ENCODE measurements around the gene GHITM.
"Not testable (repeated sequence)": the region's sequence is repeated elsewhere in the genome, so short reads cannot be mapped to it uniquely, and the experiment has no call there.

The GHITM gene

GRCh38 chr10:84148006-84148597 lies 8.8 kb downstream of the GHITM start:
- not testable (repeated sequence) for DNase-seq

- no peak for DNase-seq
Observed at GRCh38 chr10:84149854-84150253, 10.5 kb downstream of the GHITM start.

DNA sequence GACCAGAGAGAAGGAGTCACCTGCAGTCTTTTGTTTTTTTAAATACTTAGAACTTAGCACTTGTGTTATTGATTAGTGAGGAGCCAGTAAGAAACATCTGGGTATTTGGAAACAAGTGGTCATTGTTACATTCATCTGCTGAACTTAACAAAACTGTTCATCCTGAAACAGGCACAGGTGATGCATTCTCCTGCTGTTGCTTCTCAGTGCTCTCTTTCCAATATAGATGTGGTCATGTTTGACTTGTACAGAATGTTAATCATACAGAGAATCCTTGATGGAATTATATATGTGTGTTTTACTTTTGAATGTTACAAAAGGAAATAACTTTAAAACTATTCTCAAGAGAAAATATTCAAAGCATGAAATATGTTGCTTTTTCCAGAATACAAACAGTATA lies 13.5 kb downstream of the GHITM start:
- DNase-seq: no peak

DNA sequence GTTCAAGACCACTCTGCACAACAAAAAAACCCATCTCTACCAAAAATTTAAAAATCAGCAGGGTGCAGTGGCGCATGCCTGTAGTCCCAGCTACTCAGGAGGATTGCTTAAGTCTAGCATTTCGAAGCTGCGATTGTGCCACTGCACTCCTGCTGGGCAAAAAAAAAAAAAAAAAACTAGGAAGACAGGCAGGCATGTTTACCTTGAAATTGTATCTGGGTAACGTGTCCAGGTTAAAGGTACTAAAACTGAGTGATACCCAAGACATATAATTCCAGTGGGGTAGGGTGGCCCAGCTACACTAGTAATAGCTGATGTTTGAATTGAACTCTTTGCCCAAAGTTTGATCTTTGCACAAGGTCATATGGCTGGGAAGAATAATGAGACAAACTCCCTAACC lies 16.2 kb downstream of the GHITM start:
- DNase-seq: no peak

DNA sequence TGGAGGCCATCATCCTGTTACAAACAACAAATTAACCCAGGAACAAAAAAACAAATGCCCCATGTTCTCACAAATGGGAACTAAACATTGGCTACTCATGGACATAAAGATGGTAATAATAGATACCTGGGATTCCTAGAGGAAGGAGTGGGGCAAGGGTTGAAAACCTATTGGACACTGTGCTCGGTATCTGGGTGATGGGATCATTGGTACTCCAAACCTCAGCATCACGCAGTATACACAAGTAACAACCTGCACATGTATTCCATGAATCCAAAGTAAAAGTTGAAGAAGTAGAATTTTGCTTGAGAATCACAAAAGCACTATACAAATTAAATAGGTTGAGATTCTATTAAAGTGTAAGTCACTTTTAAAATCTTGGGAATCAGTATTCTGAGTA lies 16.7 kb downstream of the GHITM start:
- DNase-seq: no peak

DNA sequence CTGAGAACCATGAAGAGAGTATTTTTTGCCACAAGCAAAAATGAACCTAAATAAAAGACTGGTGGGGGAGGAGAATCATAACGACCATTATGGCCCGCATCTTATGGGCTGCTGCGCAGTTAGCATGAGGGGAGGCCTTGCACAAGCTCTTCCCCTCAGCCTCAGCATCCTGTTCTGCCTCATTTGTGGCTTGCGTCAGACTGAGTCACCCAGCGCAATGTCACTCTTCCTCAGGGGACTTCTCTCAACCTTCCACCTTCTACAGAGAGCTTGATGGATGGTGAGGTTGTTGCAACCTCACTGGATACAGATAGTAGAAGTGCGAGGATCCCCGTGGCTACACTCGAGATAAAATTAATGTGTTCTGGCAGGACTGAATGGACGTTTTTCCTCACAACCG lies 17.5 kb downstream of the GHITM start:
- DNase-seq: peak; percentile 71

- DNase-seq: no peak
Observed at GRCh38 chr10:84158061-84158460, 18.8 kb downstream of the GHITM start.

GRCh38 chr10:84158550-84158949 lies 19.2 kb downstream of the GHITM start:
- DNase-seq: no peak

DNA sequence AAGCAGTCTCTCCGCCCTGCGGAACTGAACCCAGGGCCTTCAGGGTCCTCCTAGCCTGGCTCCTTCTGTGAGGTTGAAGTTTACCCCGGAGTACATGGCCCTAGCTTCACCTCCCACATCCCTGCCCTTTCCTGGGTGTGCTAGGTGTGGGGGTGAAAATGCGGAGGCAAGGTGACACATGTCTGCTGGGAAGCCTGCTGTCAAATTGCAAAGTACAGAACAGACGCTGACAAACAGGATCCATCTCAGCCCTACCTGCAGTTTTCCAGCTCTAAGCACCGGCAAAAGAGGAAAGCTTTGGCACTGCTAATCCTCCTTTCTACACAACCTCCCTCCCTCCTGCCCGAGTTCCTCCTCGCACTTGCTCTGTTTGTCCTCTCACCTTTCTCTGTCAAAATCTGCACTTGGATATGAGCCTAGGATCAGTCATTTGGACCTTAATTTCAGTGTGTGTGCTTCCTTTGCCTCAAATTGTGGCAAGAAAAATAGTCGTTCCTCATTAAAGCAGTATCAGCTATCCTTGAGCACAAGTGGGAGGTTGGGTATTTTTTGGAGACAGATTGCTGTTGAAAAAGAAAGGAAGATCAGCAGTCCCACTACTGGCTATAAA lies 19.9 kb downstream of the GHITM start:
- no peak for DNase-seq

GRCh38 chr10:84160663-84161362 lies 21.5 kb downstream of the GHITM start:
- DNase-seq: no peak

DNA sequence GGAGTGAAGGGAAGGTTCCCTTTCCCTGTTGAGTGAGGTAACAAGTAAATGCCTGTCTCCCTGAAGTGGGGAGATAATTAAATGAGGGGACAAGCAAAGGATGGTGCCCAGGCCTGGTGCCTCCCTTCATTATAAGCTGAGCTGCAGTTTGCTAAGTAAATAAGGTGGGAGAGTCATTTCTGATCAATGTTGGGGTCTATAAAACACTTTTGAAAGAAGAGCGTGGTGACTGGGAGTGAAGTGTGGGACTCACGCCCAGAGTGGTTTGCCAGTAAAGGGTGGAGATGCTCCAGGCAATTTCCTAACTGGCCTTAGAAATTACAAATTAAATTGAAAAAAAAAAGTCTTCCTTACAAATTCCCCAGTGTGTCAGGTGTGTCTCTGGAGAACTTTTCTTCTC lies 24.7 kb downstream of the GHITM start:
- DNase-seq: no peak

GRCh38 chr10:84164442-84164841 lies 25.1 kb downstream of the GHITM start:
- DNase-seq: no peak

DNA sequence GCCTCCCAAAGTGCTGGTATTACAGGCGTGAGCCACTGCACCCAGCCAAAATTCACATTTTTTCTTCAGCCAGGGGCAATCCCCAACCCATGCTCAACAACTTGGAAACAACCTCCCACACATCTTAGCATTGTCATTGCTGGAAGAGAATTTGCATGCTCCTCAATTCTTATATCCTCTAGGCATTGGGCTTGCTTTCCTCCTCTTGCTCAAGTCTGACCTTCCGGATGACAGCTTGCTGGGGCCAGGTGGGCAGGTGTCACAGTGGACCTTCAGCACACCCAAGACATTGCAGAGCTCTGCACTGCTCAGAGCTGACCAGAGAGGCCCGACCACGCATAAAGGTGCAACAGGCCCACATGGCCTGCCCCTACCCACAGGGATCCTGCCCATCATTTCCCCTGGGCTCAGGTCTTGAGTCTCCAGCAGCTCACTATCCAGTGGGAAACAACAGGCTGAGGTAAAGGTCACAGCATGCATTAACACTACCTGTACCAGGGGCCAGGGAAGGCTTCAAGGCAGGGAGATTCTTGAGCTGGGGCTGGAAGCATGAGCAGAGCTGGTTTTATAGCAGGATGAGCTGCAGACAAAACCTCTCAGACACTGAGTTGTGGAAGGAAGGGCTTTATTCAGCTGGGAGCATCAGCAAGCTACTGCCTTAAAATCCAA lies 27.4 kb downstream of the GHITM start:
- DNase-seq: no peak

DNA sequence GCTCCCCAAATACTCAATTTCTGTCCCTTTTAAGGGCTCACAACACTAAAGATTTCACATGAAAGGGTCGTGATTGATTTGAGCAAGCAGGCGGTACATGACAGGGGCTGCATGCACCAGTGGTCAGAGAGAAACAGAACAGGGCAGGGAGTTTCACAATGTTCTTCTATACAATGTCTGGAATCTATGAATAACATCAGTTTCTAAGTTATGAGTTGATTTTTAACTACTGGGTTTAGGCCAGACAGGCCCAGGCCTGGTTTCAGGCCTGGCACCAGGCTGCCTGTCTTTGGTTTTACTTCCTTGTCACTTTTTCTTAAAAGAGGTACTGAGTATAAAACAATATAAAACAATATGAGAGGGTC lies 28.0 kb downstream of the GHITM start:
- DNase-seq: not testable (repeated sequence)

DNA sequence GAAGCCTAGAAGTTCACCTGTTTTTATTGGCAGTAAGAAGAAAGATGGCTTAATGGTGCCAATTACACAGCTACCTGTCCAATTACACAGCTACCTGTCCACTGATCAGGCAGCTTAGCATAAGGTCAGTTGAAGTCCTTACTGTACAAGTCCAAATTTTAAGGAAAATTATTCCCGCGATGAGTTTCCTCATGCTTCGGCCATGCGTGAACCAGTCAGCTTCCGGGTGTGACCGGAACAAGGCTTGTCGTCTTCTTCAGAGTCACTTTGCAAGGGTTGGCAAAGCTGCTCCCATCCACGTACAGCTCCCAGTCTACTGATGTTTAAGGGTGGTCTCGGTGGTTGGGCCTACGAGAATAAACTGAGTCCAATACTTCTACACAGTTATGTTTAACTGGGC lies 29.1 kb downstream of the GHITM start:
- DNase-seq: not testable (repeated sequence)

DNA sequence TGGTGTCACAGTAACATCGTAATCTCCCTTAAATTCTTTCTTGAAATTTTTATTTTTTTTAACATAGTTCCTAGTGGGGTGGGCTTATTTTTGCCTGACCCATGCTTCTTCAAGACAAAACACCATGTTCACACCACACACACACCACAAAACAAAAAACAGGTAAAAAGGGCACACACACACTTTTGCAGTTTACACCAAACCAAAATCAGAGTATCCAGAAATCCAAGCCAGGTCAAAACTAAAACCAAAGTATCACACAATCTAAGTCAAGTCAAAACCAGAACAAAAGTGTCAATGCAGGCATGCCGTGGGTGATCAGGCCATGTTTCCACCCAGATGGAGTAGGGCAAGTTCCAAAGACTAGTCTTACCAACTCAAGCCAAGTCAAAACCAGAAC lies 31.9 kb downstream of the GHITM start:
- not testable (repeated sequence) for DNase-seq

DNA sequence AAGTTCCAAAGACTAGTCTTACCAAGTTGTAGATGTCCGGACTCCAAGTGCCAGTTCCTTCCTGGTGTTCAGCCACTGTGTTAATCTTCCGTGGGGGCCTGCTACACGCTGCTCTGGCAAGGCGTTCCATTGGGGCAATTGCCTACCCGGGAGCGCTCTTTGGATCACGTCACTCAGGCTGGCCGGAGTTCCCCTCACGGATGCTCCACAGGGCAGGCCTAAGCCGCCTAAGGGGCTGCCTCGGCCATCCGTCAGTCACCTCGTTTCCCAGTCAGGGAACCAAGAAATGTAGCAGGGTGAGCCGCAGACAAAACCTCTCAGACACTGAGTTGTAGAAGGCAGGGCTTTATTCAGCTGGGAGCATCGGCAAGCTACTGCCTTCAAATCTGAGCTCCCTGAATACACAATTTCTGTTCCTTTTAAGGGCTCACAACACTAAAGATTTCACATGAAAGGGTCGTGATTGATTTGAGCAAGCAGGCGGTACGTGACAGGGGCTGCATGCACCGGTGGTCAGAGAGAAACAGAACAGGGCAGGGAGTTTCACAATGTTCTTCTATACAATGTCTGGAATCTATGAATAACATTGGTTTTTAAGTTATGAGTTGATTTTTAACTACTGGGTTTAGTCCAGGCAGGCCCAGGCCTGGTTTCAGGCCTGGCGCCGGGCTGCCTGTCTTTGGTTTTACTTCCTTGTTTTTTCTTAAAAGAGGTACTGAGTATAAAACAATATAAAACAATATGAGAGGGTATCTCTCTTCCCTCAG lies 32.6 kb downstream of the GHITM start:
- DNase-seq: not testable (repeated sequence)

DNA sequence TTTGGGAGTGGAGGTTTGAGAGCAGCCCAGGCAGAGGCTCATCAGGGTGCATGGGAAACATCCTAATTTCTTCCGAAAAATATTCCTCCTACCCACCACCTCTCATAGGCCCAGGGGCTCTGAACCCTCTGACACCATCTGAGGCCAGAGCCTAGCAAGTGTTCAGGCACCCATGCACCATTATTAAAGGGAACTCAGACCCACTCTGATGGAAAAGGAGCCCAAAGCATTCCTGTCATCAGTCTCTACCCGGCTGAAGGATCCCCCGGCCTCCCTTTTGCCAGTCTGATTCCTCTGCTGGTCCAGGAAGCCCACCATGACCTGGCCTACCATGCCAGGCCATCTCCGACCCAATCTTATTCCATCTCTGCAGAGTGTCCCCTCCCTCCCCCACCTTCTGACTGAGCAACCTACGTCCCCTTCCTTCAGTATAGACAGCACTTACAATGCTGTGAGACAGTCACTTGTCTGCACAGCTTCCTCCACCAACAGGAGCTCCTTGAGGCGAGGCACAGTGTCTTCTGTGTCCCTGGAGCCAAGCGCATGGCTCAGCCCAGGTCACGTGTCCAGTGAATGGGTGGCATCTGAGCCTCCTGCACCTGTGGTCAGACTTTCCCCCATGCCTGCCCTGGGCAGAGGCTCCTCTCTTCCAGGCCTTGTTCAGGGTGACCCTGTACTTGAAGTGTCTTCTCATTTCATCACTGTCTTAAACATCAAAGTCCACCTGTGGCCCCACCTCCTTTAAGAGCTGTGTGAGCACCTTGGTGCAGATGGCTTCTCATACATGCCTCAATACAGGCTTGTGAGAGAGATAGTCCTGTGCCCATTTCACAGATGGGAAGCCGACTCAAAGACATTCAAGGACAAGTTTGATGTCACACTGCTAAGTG lies 33.4 kb downstream of the GHITM start:
- DNase-seq: no peak

DNA sequence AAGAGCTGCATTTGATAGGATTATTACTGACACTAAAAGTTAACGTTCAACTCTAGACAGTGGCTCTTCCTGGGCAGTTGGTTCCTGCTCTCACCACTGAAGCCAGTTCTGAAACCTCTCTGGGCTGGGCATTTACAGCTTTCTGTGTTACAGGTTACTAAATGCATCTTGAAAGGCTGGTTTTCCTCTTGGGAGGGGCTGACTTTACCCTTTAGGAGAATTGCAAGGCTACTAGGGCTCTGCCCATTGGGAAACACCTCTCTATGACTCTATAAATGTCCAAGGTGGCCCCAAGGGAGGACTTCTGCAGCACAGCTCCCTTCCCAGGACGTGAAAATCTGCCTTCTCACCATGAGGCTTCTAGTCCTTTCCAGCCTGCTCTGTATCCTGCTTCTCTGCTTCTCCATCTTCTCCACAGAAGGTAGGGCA lies 34.2 kb downstream of the GHITM start, which contains the start of gene GPR15LG:
Gene GPR15LG, plus strand, starts transcription at position 301 of the 429 bp plus-strand sequence. Its CDS starts 51 bp downstream, at position 352.
- DNase-seq: no peak

GRCh38 chr10:84175436-84175835 lies 36.1 kb downstream of the GHITM start:
- no peak for DNase-seq

DNA sequence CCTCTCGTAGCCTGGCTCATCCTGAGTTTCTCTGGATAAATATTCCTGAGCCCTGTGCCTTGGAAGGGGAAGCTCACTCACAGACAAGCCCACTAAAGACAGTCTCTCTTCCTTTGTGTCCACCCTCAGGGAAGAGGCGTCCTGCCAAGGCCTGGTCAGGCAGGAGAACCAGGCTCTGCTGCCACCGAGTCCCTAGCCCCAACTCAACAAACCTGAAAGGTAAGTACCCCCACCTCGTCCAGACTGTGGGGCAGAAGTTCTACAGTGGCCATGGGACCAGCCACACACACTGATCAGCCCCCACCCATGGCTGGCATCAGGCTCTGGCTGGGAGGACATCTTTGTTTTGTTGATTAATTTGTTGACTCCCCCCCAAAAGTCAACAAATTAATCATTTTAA lies 37.0 kb downstream of the GHITM start:
- DNase-seq: peak; percentile 38
